ENCODE measurements around the gene FOXC1. TPM values are rescaled to one million over a fixed set of nuclear protein-coding genes. Genes with fewer than 3 reads are reported as not detected.

The FOXC1 gene
- total RNA-seq, 4 donors from 2014 or later = 0.92 to 3.9 (median 2.0) TPM

- intact Hi-C loops (cut with DNase I; ENCODE audit: low total_unique reads) (loop anchor here (5.0 kb wide), 1 partner anchor 1141 kb away; the partner anchor contains the start of gene MYLK4), in situ Hi-C loops (cut with MboI; ENCODE audit: low sequenced_read_pairs in 4 of 4) (loop anchor here in 1 of 4 donors (25.0 kb wide), 1 partner anchor 501 kb away; no protein-coding TSS in a partner anchor)
- Histone ChIP-seq H3K9me3 (no peaks in the 10 kb centered on the region), H3K27me3 (peaks cover 62 to 82% (median 69%) of the 10 kb centered on the region in 3 donors), H3K27ac (peak overlapping the region; percentile 10 to 60 (median 52)), H3K4me1 (peaks cover 5 to 16% of the 10 kb centered on the region in 2 donors), H3K4me3 (peak overlapping the region; percentile 45 to 62 (median 58)), H3K36me3 (no peaks in the 10 kb centered on the region)
- TF ChIP-seq CTCF (IDR thresholded peaks at IDR 0.05 in 4 of 5, conservative IDR thresholded peaks at IDR 0.05 in 1 of 5) (no peak), POLR2A (IDR thresholded peaks at IDR 0.05) (no peak)
- ATAC-seq (no peak), DNase-seq (no peak)
Measured at GRCh38 chr6:1611572-1612298, 2.0 kb downstream of the FOXC1 start.

- peaks cover 5 to 14% of the 10 kb centered on the region in 2 donors for H3K4me1 ChIP-seq
- peaks cover 55 to 75% (median 62%) of the 10 kb centered on the region in 3 donors for H3K27me3 ChIP-seq
Measured at GRCh38 chr6:1612299-1612973, 2.7 kb downstream of the FOXC1 start.

GRCh38 chr6:1612974-1613306, 3.2 kb downstream of the FOXC1 start:
- no peaks in the 10 kb centered on the region for H3K36me3 ChIP-seq
- peak overlapping the region; percentile 34 to 62 (median 58) for H3K4me3 ChIP-seq
- peaks cover 5 to 9% of the 10 kb centered on the region in 2 donors for H3K4me1 ChIP-seq
- peak overlapping the region in 2 of 4 donors; percentile 60 to 67 for H3K27ac ChIP-seq
- DNase-seq (no peak), ATAC-seq (no peak)
- H3K9me3 ChIP-seq = no peaks in the 10 kb centered on the region
- H3K27me3 ChIP-seq = peaks cover 50 to 73% (median 57%) of the 10 kb centered on the region in 3 donors
- TF ChIP-seq CTCF (IDR thresholded peaks at IDR 0.05 in 4 of 5, conservative IDR thresholded peaks at IDR 0.05 in 1 of 5) (no peak), POLR2A (IDR thresholded peaks at IDR 0.05) (no peak)
- intact Hi-C loops (cut with DNase I; ENCODE audit: low total_unique reads) (loop anchor here (5.0 kb wide), 1 partner anchor 1139 kb away; the partner anchor contains the start of gene MYLK4), in situ Hi-C loops (cut with MboI; ENCODE audit: low sequenced_read_pairs in 4 of 4) (loop anchor here in 1 of 4 donors (25.0 kb wide), 1 partner anchor 499 kb away; no protein-coding TSS in a partner anchor)

More at GRCh38 chr6:1612299-1612973, 2.7 kb downstream of the FOXC1 start:
- peak overlapping the region; percentile 10 to 60 (median 44) for H3K27ac ChIP-seq
- no peaks in the 10 kb centered on the region for H3K9me3 ChIP-seq
- H3K36me3 ChIP-seq = no peaks in the 10 kb centered on the region
- no peak for ATAC-seq
- no peak for DNase-seq
- in situ Hi-C loops (cut with MboI; ENCODE audit: low sequenced_read_pairs in 4 of 4) (loop anchor here in 1 of 4 donors (25.0 kb wide), 1 partner anchor 500 kb away; no protein-coding TSS in a partner anchor), intact Hi-C loops (cut with DNase I; ENCODE audit: low total_unique reads) (loop anchor here (5.0 kb wide), 1 partner anchor 1140 kb away; the partner anchor contains the start of gene MYLK4)
- TF ChIP-seq CTCF (IDR thresholded peaks at IDR 0.05 in 4 of 5, conservative IDR thresholded peaks at IDR 0.05 in 1 of 5) (no peak), POLR2A (IDR thresholded peaks at IDR 0.05) (no peak)
- peak overlapping the region; percentile 45 to 62 (median 58) for H3K4me3 ChIP-seq

GRCh38 chr6:1613346-1613687, 3.6 kb downstream of the FOXC1 start:
- DNase-seq (no peak), ATAC-seq (no peak)
- in situ Hi-C loops (cut with MboI; ENCODE audit: low sequenced_read_pairs in 4 of 4) = loop anchor here in 1 of 4 donors (25.0 kb wide), 1 partner anchor 499 kb away; no protein-coding TSS in a partner anchor
- H3K4me3 ChIP-seq = peak overlapping the region; percentile 34 to 62 (median 58)
- no peak for TF ChIP-seq CTCF (IDR thresholded peaks at IDR 0.05 in 4 of 5, conservative IDR thresholded peaks at IDR 0.05 in 1 of 5)
- no peak for TF ChIP-seq POLR2A (IDR thresholded peaks at IDR 0.05)
- peak overlapping the region in 3 of 4 donors; percentile 9 to 67 (median 60) for H3K27ac ChIP-seq
- peaks cover 46 to 72% (median 53%) of the 10 kb centered on the region in 3 donors for H3K27me3 ChIP-seq
- no peaks in the 10 kb centered on the region for H3K9me3 ChIP-seq
- H3K4me1 ChIP-seq = peaks cover 5% of the 10 kb centered on the region in 2 donors
- H3K36me3 ChIP-seq = no peaks in the 10 kb centered on the region
- intact Hi-C loops (cut with DNase I; ENCODE audit: low total_unique reads) = loop anchor here (5.0 kb wide), 1 partner anchor 1139 kb away; the partner anchor contains the start of gene MYLK4
